GM18907 (cell line): ENCODE measurements around the gene CPNE1.
"Not testable (repeated sequence)": the region's sequence is repeated elsewhere in the genome, so short reads cannot be mapped to it uniquely, and the experiment has no call there.

Experiments
- ATAC-seq: cut with Tn5 transposase; IDR thresholded peaks from one replicate; pipeline ENCODE4 v1.9.1; 2021; ENCODE audit warnings: mild to moderate bottlenecking, moderate library complexity; ENCODE audit not compliant: unreplicated experiment

The CPNE1 gene

GRCh38 chr20:35664466-35665206 lies at the start of gene CPNE1, which contains the start of gene RBM12:
Gene CPNE1, minus strand, starts transcription at chr20:35664900. Its CDS starts 31,977 bp downstream, at chr20:35632923.
Gene RBM12, minus strand, starts transcription at chr20:35664900. Its CDS starts 9,578 bp downstream, at chr20:35655322.
- peak; percentile 76 for ATAC-seq

- no peak for ATAC-seq
Measured at GRCh38 chr20:35714127-35714526, 49.4 kb upstream of the CPNE1 start.

GRCh38 chr20:35713120-35713519 lies 48.4 kb upstream of the CPNE1 start:
- not testable (repeated sequence) for ATAC-seq

GRCh38 chr20:35711588-35712209 lies 47.0 kb upstream of the CPNE1 start:
- ATAC-seq, result no peak

- no peak for ATAC-seq
Measured at GRCh38 chr20:35710884-35711587, 46.3 kb upstream of the CPNE1 start.

- ATAC-seq, result no peak
Measured at GRCh38 chr20:35710039-35710438, 45.3 kb upstream of the CPNE1 start.

GRCh38 chr20:35709259-35709658 lies 44.6 kb upstream of the CPNE1 start:
- ATAC-seq, result no peak

- ATAC-seq, result no peak
Measured at GRCh38 chr20:35708502-35708901, 43.8 kb upstream of the CPNE1 start.

- ATAC-seq, result not testable (repeated sequence)
Measured at GRCh38 chr20:35706591-35707529, 42.2 kb upstream of the CPNE1 start.

- not testable (repeated sequence) for ATAC-seq
Measured at GRCh38 chr20:35705894-35706293, 41.2 kb upstream of the CPNE1 start.

GRCh38 chr20:35704514-35705261 lies 40.0 kb upstream of the CPNE1 start:
- ATAC-seq, result no peak

- no peak for ATAC-seq
Measured at GRCh38 chr20:35702824-35703695, 38.4 kb upstream of the CPNE1 start.

- ATAC-seq, result no peak
Measured at GRCh38 chr20:35702051-35702823, 37.5 kb upstream of the CPNE1 start.

GRCh38 chr20:35700625-35701148 lies 36.0 kb upstream of the CPNE1 start:
- ATAC-seq, result no peak

GRCh38 chr20:35699957-35700624 lies 35.4 kb upstream of the CPNE1 start:
- no peak for ATAC-seq

GRCh38 chr20:35699127-35699956 lies 34.6 kb upstream of the CPNE1 start, which contains the start of the genes NFS1 and ROMO1:
Gene NFS1, minus strand, starts transcription at chr20:35699352. Its CDS starts 64 bp downstream, at chr20:35699288.
Gene ROMO1, plus strand, starts transcription at chr20:35699405. Its CDS starts 228 bp downstream, at chr20:35699633.
- ATAC-seq, result peak; percentile 81
